NB4 (cell line): Measurements from ENCODE around the gene VSIG10L.

Experiments used
- MYC ChIP-seq: IDR thresholded peaks from 2 replicates; pipeline ENCODE4 v1.6.1; 2011; ENCODE audit warnings: low read depth, low read length
- POLR2A ChIP-seq: IDR thresholded peaks from 2 replicates; pipeline ENCODE4 v1.6.1; 2011; ENCODE audit warnings: mild to moderate bottlenecking; ENCODE audit not compliant: insufficient read length; ENCODE audit errors: extremely low read depth
- TF ChIP-seq, protein P1 (sequence below): IDR thresholded peaks from one replicate; pipeline ENCODE4 v1.5.1; 2012; ENCODE audit warnings: low read depth, low read length
- TF ChIP-seq, protein P2 (sequence below): IDR thresholded peaks from 2 replicates; pipeline ENCODE4 v1.6.1; 2011; ENCODE audit warnings: low read depth, low read length

- TF ChIP-seq, protein P1, sequence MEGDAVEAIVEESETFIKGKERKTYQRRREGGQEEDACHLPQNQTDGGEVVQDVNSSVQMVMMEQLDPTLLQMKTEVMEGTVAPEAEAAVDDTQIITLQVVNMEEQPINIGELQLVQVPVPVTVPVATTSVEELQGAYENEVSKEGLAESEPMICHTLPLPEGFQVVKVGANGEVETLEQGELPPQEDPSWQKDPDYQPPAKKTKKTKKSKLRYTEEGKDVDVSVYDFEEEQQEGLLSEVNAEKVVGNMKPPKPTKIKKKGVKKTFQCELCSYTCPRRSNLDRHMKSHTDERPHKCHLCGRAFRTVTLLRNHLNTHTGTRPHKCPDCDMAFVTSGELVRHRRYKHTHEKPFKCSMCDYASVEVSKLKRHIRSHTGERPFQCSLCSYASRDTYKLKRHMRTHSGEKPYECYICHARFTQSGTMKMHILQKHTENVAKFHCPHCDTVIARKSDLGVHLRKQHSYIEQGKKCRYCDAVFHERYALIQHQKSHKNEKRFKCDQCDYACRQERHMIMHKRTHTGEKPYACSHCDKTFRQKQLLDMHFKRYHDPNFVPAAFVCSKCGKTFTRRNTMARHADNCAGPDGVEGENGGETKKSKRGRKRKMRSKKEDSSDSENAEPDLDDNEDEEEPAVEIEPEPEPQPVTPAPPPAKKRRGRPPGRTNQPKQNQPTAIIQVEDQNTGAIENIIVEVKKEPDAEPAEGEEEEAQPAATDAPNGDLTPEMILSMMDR = no peak
- no peak for TF ChIP-seq POLR2A
- TF ChIP-seq MYC = no peak
- TF ChIP-seq, protein P2, sequence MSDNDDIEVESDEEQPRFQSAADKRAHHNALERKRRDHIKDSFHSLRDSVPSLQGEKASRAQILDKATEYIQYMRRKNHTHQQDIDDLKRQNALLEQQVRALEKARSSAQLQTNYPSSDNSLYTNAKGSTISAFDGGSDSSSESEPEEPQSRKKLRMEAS = no peak
Observed at GRCh38 chr19:51293571-51294210, 48.2 kb downstream of the VSIG10L start.
